HCT116 (cell line): ENCODE measurements around the gene DDX27. TPM values are rescaled to one million over a fixed set of nuclear protein-coding genes. Genes with fewer than 3 reads are reported as not detected.

Experiments used
- ATAC-seq: fragments of 200-7000 bp; cut with Tn5 transposase; 2 replicates; pipeline ENCODE4 v1.9.1; 2020; ENCODE audit warnings: mild to moderate bottlenecking, moderate library complexity
- BruUV-seq: library from RNA; stranded (reverse); fragments of 400-500 nt; replicated peaks from 2 replicates; lab custom pipeline; 2021; lab: Mats Ljungman, UMichigan
- CTCF ChIA-PET: fragments of 300-600 bp; sonication (Branson Sonifier 250); formaldehyde crosslinking; loops from one replicate; lab custom pipeline; 2021; ENCODE audit warnings: antibody characterized with exemption; lab: Charles Lee
- POLR2A ChIA-PET: fragments of 300-600, 350-600 bp; sonication (Branson Sonifier 250); formaldehyde crosslinking; loops from one replicate; lab custom pipeline; 2021; ENCODE audit warnings: antibody characterized with exemption; lab: Charles Lee
- RAD21 ChIA-PET, 2 experiments: fragments of 300-600 bp; sonication (Branson Sonifier 250); formaldehyde crosslinking; loops; one replicate each; lab custom pipeline; 2023; ENCODE audit warnings: low total read pairs in 2 of 2; ENCODE audit not compliant: uncharacterized antibody in 2 of 2, unreplicated experiment in 2 of 2, low non-redundant PET in 1 of 2; lab: Charles Lee
- DNase-seq: peaks from one replicate; pipeline ENCODE4 v3.0.0-alpha.2; 2010; ENCODE audit warnings: low read depth, low spot score
- H2AFZ ChIP-seq: fragments of 200-600 bp; shearing (Covaris generic), sonication (generic); 2 replicates; pipeline ENCODE4 v1.6.1; 2017; ENCODE audit warnings: low read depth, mixed run types, mixed read lengths, antibody characterized with exemption, low read length; ENCODE audit not compliant: poor library complexity, severe bottlenecking
- H3K27ac ChIP-seq: 2 replicates; pipeline ENCODE4 v1.5.1; 2012; ENCODE audit warnings: low read depth, low read length
- H3K27me3 ChIP-seq: fragments of 200-600 bp; sonication (generic); 2 replicates; pipeline ENCODE4 v1.6.1; 2016; ENCODE audit warnings: mixed run types, low read length, mixed read lengths; ENCODE audit not compliant: insufficient read depth
- H3K36me3 ChIP-seq, 2 experiments: fragments of 200-500 bp in 1 of 2; fragments of 200-600 bp in 1 of 2; sonication (Bioruptor generic) in 1 of 2; sonication (generic) in 1 of 2; 2 replicates each; pipeline versions ENCODE4 v1.5.1 to v1.6.1; 2014 to 2016; ENCODE audit warnings: low read length in 2 of 2, inconsistent platforms in 1 of 2, mixed read lengths in 1 of 2, mixed run types in 1 of 2; ENCODE audit not compliant: insufficient read depth in 2 of 2, control insufficient read depth in 1 of 2
- H3K4me1 ChIP-seq, 2 experiments: fragments of 200-600 bp in 1 of 2; sonication (generic) in 1 of 2; 2 replicates each; pipeline versions ENCODE4 v1.5.1 to v1.6.1; 2012 to 2017; ENCODE audit warnings: low read length in 2 of 2, inconsistent platforms in 1 of 2, mild to moderate bottlenecking in 1 of 2, mixed read lengths in 1 of 2, mixed run types in 1 of 2, moderate library complexity in 1 of 2; ENCODE audit not compliant: insufficient read depth in 2 of 2, control insufficient read depth in 1 of 2
- H3K4me2 ChIP-seq: fragments of 200-600 bp; sonication (generic); 2 replicates; pipeline ENCODE4 v1.6.1; 2017; ENCODE audit warnings: mixed run types, low read length, mixed read lengths
- H3K4me3 ChIP-seq, 2 experiments: fragments of 200-600 bp in 1 of 2; sonication (generic) in 1 of 2; replicated peaks in 1 of 2; 2 replicates each; pipeline ENCODE4 v1.5.1; 2011 to 2016; ENCODE audit warnings: low read length in 2 of 2, control low read depth in 1 of 2, low read depth in 1 of 2, mild to moderate bottlenecking in 1 of 2, mixed read lengths in 1 of 2, mixed run types in 1 of 2
- H3K79me2 ChIP-seq: fragments of 200-600 bp; sonication (generic); 2 replicates; pipeline ENCODE4 v1.6.1; 2017; ENCODE audit warnings: mild to moderate bottlenecking, mixed run types, low read length, moderate library complexity, mixed read lengths; ENCODE audit not compliant: insufficient read depth
- H3K9ac ChIP-seq: fragments of 200-600 bp; sonication (generic); 2 replicates; pipeline ENCODE4 v1.6.1; 2016; ENCODE audit warnings: low read length, mixed read lengths
- H3K9me2 ChIP-seq: fragments of 200-600 bp; sonication (generic), shearing (Covaris generic); 2 replicates; pipeline ENCODE4 v1.6.1; 2017; ENCODE audit warnings: mixed run types, mild to moderate bottlenecking, moderate library complexity; ENCODE audit not compliant: insufficient read depth
- H3K9me3 ChIP-seq, 2 experiments: fragments of 200-500 bp in 1 of 2; fragments of 200-600 bp in 1 of 2; sonication (Bioruptor generic) in 1 of 2; sonication (generic) in 1 of 2; 2 replicates each; pipeline ENCODE4 v1.6.1; 2014 to 2017; ENCODE audit warnings: low read length in 2 of 2, mixed read lengths in 2 of 2, inconsistent platforms in 1 of 2, low read depth in 1 of 2, mild to moderate bottlenecking in 1 of 2, mixed run types in 1 of 2, moderate library complexity in 1 of 2; ENCODE audit not compliant: control insufficient read depth in 1 of 2, insufficient read depth in 1 of 2
- H4K20me1 ChIP-seq: fragments of 200-600 bp; sonication (generic), shearing (Covaris generic); 2 replicates; pipeline ENCODE4 v1.6.1; 2017; ENCODE audit warnings: mixed run types, mild to moderate bottlenecking, moderate library complexity; ENCODE audit not compliant: insufficient read depth
- CBX3 ChIP-seq: IDR thresholded peaks from 2 replicates; pipeline ENCODE4 v1.6.1; 2012; ENCODE audit warnings: low read depth
- FOSL1 ChIP-seq: IDR thresholded peaks from 2 replicates; pipeline ENCODE4 v1.6.1; 2012; ENCODE audit warnings: low read depth
- JUND ChIP-seq: IDR thresholded peaks from 2 replicates; pipeline ENCODE4 v1.6.1; 2012
- MAX ChIP-seq: IDR thresholded peaks from 2 replicates; pipeline ENCODE4 v1.6.1; 2012
- POLR2A ChIP-seq: IDR thresholded peaks from 2 replicates; pipeline ENCODE4 v1.7.0; 2011; ENCODE audit warnings: borderline replicate concordance; ENCODE audit not compliant: insufficient read depth, insufficient read length; ENCODE audit errors: extremely low read depth
- SRF ChIP-seq: IDR thresholded peaks from 2 replicates; pipeline ENCODE4 v1.6.1; 2012; ENCODE audit warnings: low read depth
- ZNF274 ChIP-seq: fragments of 200-500 bp; sonication (Bioruptor generic); IDR thresholded peaks from 2 replicates; pipeline ENCODE4 v1.6.1; 2014; ENCODE audit warnings: mild to moderate bottlenecking, low read depth, low read length, inconsistent platforms
- intact Hi-C: fragments of 100-400 bp; cut with micrococcal nuclease; formaldehyde crosslinking; loops from 2 replicates; pipeline ENCODE4 v1.10.0; 2022
- total RNA-seq: library from RNA; stranded (reverse); gene quantifications from one replicate; pipeline ENCODE4 v1.2.1, GENCODE V29; 2021; ENCODE audit not compliant: unreplicated experiment

Gene DDX27
- total RNA-seq, 1 experiment from 2014 or later, result 32.1 TPM

GRCh38 chr20:49286689-49287551 is 67.7 kb downstream of the DDX27 start (continued):
- no peak for TF ChIP-seq MAX
- peak; percentile 61; the same call in 1 of the 2 replicates for TF ChIP-seq CBX3
- peak; percentile 57; the same call in 1 of the 2 replicates for TF ChIP-seq SRF
- TF ChIP-seq JUND, result peak; percentile 12; the same call in 1 of the 2 replicates
- no peak for TF ChIP-seq ZNF274

GRCh38 chr20:49287555-49288249 is 68.5 kb downstream of the DDX27 start:
- DNase-seq (no peak), ATAC-seq (no peak)
- Histone ChIP-seq H4K20me1 (peaks cover 79% of the 10 kb centered on the region), H3K27me3 (no peaks in the 10 kb centered on the region), H3K4me1 (peaks cover 33 to 60% of the 10 kb centered on the region in 2 experiments; a peak in 3 of 4 replicates), H3K4me3 (no peak overlapping the region), H3K79me2 (peaks cover 59% of the 10 kb centered on the region), H3K9ac (0 out of 2 replicates have a peak overlapping the region, but pooled peaks have one; percentile 12), H3K36me3 (peaks cover 64 to 71% of the 10 kb centered on the region in 2 experiments), H2AFZ (no peak overlapping the region), H3K27ac (peak overlapping the region; percentile 38; the same call in 1 of the 2 replicates), H3K9me3 (no peaks in the 10 kb centered on the region), H3K9me2 (no peaks in the 10 kb centered on the region), H3K4me2 (no peak overlapping the region; the same call in 1 of the 2 replicates)
- RAD21 ChIA-PET, result no interaction called here
- no TSS peak for BruUV-seq
- CTCF ChIA-PET, result interaction anchor here (1.5 kb wide), 1 partner anchor 70 kb away, joined by 4 read pairs; no protein-coding TSS in a partner anchor
- intact Hi-C loops, result no loop called here
- TF ChIP-seq POLR2A, result no peak
- no peak for TF ChIP-seq JUND
- TF ChIP-seq FOSL1, result peak; percentile 9; the same call in 1 of the 2 replicates
- POLR2A ChIA-PET, result interaction anchor here (0.6 to 3.2 kb wide), 4 partner anchors 10 to 914 kb away, joined by 3 to 15 read pairs (median 3); partner anchors contain the start of gene ZNFX1
